ENCODE measurements around the gene SLC4A5.
A peak's percentile ranks its signal among the peaks of the same experiment; 100 is the strongest.

SLC4A5 gene

GRCh38 chr2:74343316-74343715 lies at the start of gene SLC4A5:
Gene SLC4A5, minus strand, starts transcription at chr2:74343416. Its CDS starts 28,393 bp downstream, at chr2:74315023.
- no peak for DNase-seq

- no peak for DNase-seq
These were observed 49.2 kb upstream of the SLC4A5 start for GRCh38 chr2:74392449-74392743.

- peak in 55 of 56 donors; percentile 30 to 97 (median 84) for DNase-seq
These were observed 48.6 kb upstream of the SLC4A5 start for GRCh38 chr2:74391580-74392448.

GRCh38 chr2:74391209-74391579 lies 48.0 kb upstream of the SLC4A5 start:
- peak in 3 of 56 donors; percentile 23 to 38 (median 25) for DNase-seq

GRCh38 chr2:74390606-74391005 lies 47.4 kb upstream of the SLC4A5 start:
- no peak for DNase-seq

- DNase-seq = no peak
These were observed 44.1 kb upstream of the SLC4A5 start for GRCh38 chr2:74387346-74387745.

- peak in 54 of 56 donors; percentile 12 to 85 (median 58) for DNase-seq
These were observed 42.2 kb upstream of the SLC4A5 start for GRCh38 chr2:74385396-74385795.

- DNase-seq = no peak
These were observed 40.8 kb upstream of the SLC4A5 start for GRCh38 chr2:74384051-74384450.

GRCh38 chr2:74383254-74383653 lies 40.0 kb upstream of the SLC4A5 start:
- peak in 7 of 56 donors; percentile 8 to 36 (median 19) for DNase-seq

- no peak for DNase-seq
These were observed 38.5 kb upstream of the SLC4A5 start for GRCh38 chr2:74381751-74382150.

- DNase-seq = peak in 53 of 56 donors; percentile 26 to 93 (median 70)
These were observed 36.9 kb upstream of the SLC4A5 start, which contains the start of gene DCTN1 for GRCh38 chr2:74379851-74380789. Gene DCTN1, minus strand, starts transcription at chr2:74380311. Its CDS starts 274 bp downstream, at chr2:74380037.

- DNase-seq = no peak
These were observed 34.8 kb upstream of the SLC4A5 start for GRCh38 chr2:74378007-74378406.

- DNase-seq = no peak
These were observed 32.6 kb upstream of the SLC4A5 start for GRCh38 chr2:74375838-74376237.

- DNase-seq = peak; percentile 33 to 99 (median 92)
These were observed 31.4 kb upstream of the SLC4A5 start for GRCh38 chr2:74374509-74375205.

GRCh38 chr2:74373985-74374384 lies 30.8 kb upstream of the SLC4A5 start:
- DNase-seq = peak in 24 of 56 donors; percentile 25 to 68 (median 48)

GRCh38 chr2:74373221-74373676 lies 30.0 kb upstream of the SLC4A5 start:
- no peak for DNase-seq

- no peak for DNase-seq
These were observed 29.5 kb upstream of the SLC4A5 start for GRCh38 chr2:74372674-74373073.

- no peak for DNase-seq
These were observed 28.2 kb upstream of the SLC4A5 start for GRCh38 chr2:74371421-74371820.

- no peak for DNase-seq
These were observed 26.8 kb upstream of the SLC4A5 start for GRCh38 chr2:74369976-74370375.

- no peak for DNase-seq
These were observed 25.3 kb upstream of the SLC4A5 start for GRCh38 chr2:74368499-74368898.

GRCh38 chr2:74367789-74368188 lies 24.6 kb upstream of the SLC4A5 start:
- DNase-seq = no peak

All from nucleus accumbens (tissue), 56 donors.